GM12864 (cell line): ENCODE measurements around the gene ACOT12.

Experiments
- DNase-seq: peaks from one replicate; pipeline ENCODE4 v3.0.0-alpha.2; 2011; ENCODE audit warnings: low read depth
- H3K4me3 ChIP-seq: 2 replicates; pipeline ENCODE4 v1.5.1; 2011; ENCODE audit warnings: mild to moderate bottlenecking, low read depth, low read length, control low read depth
- TF ChIP-seq, protein P1 (sequence below): IDR thresholded peaks from 2 replicates; pipeline ENCODE4 v1.5.1; 2011; ENCODE audit warnings: low read depth, mild to moderate bottlenecking, moderate library complexity, low read length, control low read depth, inconsistent platforms; ENCODE audit errors: missing control alignments

Gene ACOT12

DNA sequence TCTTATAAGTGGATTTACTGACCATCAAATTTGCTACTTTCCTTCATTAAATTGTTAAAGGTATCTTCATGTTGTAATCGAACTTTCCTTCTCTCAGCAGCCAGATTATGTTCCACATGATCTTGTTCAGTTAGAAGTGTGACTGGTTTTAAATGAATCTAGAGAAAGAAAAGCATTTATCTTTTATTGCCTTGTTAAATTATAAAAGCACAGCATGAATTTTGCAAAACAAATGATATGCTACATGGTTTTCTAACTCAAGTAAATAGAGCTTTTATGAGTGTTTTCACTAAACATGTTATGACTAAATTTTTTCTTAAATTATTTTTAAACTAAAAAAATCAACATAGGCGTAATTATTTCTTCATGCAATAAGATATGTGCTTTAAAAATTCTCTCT is 34.1 kb downstream of the ACOT12 start:
- no peak overlapping the region for H3K4me3 ChIP-seq
- TF ChIP-seq, protein P1, sequence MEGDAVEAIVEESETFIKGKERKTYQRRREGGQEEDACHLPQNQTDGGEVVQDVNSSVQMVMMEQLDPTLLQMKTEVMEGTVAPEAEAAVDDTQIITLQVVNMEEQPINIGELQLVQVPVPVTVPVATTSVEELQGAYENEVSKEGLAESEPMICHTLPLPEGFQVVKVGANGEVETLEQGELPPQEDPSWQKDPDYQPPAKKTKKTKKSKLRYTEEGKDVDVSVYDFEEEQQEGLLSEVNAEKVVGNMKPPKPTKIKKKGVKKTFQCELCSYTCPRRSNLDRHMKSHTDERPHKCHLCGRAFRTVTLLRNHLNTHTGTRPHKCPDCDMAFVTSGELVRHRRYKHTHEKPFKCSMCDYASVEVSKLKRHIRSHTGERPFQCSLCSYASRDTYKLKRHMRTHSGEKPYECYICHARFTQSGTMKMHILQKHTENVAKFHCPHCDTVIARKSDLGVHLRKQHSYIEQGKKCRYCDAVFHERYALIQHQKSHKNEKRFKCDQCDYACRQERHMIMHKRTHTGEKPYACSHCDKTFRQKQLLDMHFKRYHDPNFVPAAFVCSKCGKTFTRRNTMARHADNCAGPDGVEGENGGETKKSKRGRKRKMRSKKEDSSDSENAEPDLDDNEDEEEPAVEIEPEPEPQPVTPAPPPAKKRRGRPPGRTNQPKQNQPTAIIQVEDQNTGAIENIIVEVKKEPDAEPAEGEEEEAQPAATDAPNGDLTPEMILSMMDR = no peak
- no peak for DNase-seq

DNA sequence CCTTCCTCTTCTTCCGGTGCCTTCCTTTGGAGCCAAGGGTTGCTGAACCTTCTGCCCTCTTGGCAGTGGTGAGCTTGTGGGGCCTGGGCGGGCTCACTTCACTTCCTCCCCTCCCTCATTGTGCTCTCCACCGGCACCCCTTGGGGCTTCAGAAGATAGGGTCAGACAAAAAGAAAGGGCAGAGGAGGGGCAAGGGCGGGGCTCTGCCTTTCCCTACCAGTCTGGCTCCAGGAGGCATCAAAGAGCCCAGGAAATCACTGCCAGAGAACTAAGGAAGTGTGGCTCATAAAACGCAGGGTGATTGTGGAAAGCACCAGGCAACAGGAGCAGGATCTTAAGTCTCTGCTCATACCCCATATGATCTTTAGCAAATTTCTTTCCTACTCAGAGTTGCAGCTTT is 34.8 kb downstream of the ACOT12 start:
- DNase-seq = no peak
- H3K4me3 ChIP-seq = no peak overlapping the region

DNA sequence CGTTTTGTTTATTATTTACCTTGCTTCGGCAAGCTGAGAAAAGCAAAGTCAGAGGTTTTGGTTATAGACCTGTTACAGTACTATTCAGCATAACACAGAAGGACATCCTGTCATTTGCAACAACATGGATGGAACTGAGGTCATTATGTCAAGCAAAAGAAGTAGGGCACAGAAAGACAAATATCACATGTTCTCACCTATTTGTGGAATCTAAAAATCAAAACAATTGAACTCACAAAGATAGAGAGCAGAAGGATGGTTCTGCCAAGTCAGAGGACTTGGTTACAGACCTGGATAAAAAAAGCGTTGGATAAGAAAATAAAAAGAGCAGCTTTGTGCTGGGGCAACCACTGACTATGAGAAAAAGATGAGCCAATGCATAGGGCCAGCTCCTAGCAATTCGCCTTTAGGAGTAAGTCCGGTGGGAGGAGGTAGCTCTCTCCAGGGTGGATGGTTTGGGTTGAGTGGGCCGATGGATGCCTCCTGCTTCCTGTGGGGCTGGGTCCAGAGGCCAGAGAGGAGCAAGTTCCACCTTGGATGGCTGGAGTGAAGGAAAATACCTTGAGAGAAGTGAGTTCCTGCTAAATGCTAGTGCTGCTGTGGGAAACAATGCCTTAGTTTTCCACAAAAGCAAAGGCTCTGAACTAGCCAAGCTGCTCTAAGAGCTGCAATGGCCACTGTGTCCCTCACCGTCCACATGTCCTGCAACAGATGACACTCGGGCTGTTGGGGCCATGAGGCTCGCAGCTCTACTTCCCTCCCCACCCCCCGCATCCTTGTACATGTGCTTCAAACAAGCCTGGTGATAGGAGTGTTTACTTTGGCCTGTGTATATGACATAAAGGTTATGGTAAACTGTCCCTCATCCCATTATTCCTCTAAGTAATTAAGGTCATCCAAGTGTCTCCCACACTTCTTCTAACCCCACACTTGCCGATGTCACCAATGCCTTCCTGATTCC is 38.4 kb downstream of the ACOT12 start:
- no peak overlapping the region for H3K4me3 ChIP-seq
- DNase-seq = no peak
- TF ChIP-seq, protein P1 = no peak

More for the DNA sequence above, 34.8 kb downstream of the ACOT12 start:
- TF ChIP-seq, protein P1 = no peak

DNA sequence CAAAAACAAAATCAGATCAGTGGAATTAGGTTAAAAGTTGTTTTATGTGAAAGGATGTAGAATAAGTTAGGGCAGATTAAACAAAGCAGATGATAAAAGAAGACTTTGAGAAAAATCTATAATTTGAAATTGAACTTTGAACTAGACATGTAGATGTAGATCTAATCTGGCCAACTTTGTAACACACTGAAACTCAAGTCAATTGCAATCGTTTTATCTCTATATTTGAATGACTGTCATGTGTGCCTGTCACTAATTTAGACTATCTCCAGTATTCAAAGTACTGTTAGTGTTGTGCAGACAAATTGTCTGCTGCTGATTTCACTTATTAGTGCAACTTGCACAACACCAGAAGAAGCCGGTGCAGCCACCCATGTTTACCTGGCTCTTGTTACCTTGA is 39.8 kb downstream of the ACOT12 start:
- no peak overlapping the region for H3K4me3 ChIP-seq
- no peak for DNase-seq
- TF ChIP-seq, protein P1 = no peak

DNA sequence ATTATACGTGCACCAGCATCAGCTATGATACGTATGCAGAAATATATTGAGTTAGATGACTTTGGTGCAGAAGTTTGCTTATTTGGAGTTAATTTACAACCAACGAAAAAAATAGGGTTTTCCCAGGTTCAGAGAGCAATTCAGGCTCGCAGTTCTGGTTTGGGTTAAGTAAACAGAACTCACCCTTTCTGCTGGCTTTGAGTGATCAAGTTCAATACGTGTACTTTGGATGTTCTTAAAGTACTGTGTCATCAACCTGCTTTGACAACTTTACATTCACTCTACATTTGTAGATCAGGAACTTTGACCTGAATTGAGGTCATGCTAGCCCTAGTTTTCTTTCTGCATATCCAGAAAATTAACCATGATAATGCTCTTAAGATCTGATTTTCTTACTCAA is 40.7 kb downstream of the ACOT12 start:
- DNase-seq = no peak
- H3K4me3 ChIP-seq = no peak overlapping the region
- TF ChIP-seq, protein P1 = no peak

DNA sequence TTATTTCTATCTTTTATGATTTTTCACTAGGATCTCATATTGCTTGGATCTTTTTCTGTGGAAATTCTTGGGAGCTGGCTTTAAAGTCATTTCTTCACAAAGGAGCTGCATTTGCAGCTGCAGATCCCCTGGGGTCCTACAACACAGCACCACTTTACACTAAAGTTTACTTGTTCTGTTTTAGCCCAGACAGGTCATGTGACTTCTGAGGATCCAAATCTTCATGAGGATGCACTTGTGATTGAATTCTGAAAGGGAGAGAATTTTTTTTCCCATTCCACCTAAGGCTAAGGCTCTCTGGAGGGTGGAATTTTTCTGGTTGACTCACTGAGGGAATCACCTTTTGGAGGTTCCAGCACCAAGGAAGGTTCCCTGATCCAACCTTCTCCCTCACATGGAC is 43.4 kb downstream of the ACOT12 start:
- H3K4me3 ChIP-seq = no peak overlapping the region
- TF ChIP-seq, protein P1 = no peak
- no peak for DNase-seq

DNA sequence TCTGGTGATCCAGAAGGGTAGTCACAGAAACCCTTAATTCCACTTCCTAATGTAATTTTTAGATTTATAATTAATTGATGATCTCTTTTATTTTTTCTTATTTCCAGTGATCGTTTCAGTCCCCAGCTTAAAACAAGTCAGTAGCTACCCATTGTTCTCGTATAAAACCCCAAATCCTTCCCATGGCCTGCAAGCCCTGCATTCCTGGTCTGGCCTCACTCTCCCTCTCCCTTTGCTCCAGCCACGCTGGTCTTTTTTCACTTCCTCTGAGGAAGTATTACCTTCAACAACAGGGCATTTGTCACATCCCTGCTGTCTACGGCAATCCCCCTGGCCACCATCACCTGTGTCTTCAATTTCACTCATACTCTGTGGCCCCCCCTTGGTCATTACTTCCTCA is 44.8 kb downstream of the ACOT12 start:
- H3K4me3 ChIP-seq = no peak overlapping the region
- TF ChIP-seq, protein P1 = no peak
- no peak for DNase-seq
